Stimulated activated CD8-positive, alpha-beta memory T cell treated with anti-CD3 and anti-CD28 coated beads, Interleukin-12 subunit alpha, Interleukin-12 subunit beta, amount 100 ng/mL, for 24 hours (primary cell): ENCODE measurements around the gene HIC1.
A peak's percentile ranks its signal among the peaks of the same experiment; 100 is the strongest.

ENCODE experiments used
- DNase-seq: peaks from one replicate; pipeline ENCODE4 v3.0.0-alpha.2; 2020; ENCODE audit errors: extremely low read depth

HIC1 gene

GRCh38 chr17:2076087-2076984 is 21.4 kb downstream of the HIC1 start:
- DNase-seq: no peak

GRCh38 chr17:2077040-2077439 is 22.1 kb downstream of the HIC1 start:
- DNase-seq: no peak

GRCh38 chr17:2081564-2081963 is 26.7 kb downstream of the HIC1 start:
- DNase-seq: no peak

- no peak for DNase-seq
Observed at GRCh38 chr17:2082003-2082781, 27.3 kb downstream of the HIC1 start.

- no peak for DNase-seq
Observed at GRCh38 chr17:2083613-2084035, 28.7 kb downstream of the HIC1 start.

GRCh38 chr17:2084036-2084765 is 29.3 kb downstream of the HIC1 start:
- no peak for DNase-seq

GRCh38 chr17:2084766-2085647 is 30.1 kb downstream of the HIC1 start:
- no peak for DNase-seq

GRCh38 chr17:2085648-2085949 is 30.7 kb downstream of the HIC1 start:
- no peak for DNase-seq

- DNase-seq: no peak
Observed at GRCh38 chr17:2086306-2086705, 31.4 kb downstream of the HIC1 start.

- DNase-seq: peak; percentile 31
Observed at GRCh38 chr17:2087597-2088211, 32.8 kb downstream of the HIC1 start.

GRCh38 chr17:2089021-2089422 is 34.1 kb downstream of the HIC1 start:
- DNase-seq: no peak

- no peak for DNase-seq
Observed at GRCh38 chr17:2090210-2090641, 35.3 kb downstream of the HIC1 start.

- DNase-seq: no peak
Observed at GRCh38 chr17:2090804-2091534, 36.1 kb downstream of the HIC1 start.

- no peak for DNase-seq
Observed at GRCh38 chr17:2092253-2092652, 37.4 kb downstream of the HIC1 start.

- DNase-seq: no peak
Observed at GRCh38 chr17:2093349-2093748, 38.4 kb downstream of the HIC1 start.

GRCh38 chr17:2094891-2095535 is 40.1 kb downstream of the HIC1 start:
- no peak for DNase-seq

GRCh38 chr17:2095536-2095910 is 40.6 kb downstream of the HIC1 start:
- DNase-seq: no peak

- DNase-seq: no peak
Observed at GRCh38 chr17:2101448-2102257, 46.8 kb downstream of the HIC1 start.
